GM18907 (cell line): ENCODE results near the gene CD53.
"Not testable (repeated sequence)": the region's sequence is repeated elsewhere in the genome, so short reads cannot be mapped to it uniquely, and the experiment has no call there.

Source experiments
- ATAC-seq: cut with Tn5 transposase; IDR thresholded peaks from one replicate; pipeline ENCODE4 v1.9.1; 2021; ENCODE audit warnings: mild to moderate bottlenecking, moderate library complexity; ENCODE audit not compliant: unreplicated experiment

CD53 gene

GRCh38 chr1:110872745-110873720, at the start of gene CD53:
TSS of gene CD53 (plus strand) at chr1:110873148. CDS start at chr1:110891409, 18,261 bp downstream.
- ATAC-seq: peak; percentile 51

- ATAC-seq: no peak
Measured at GRCh38 chr1:110824192-110824591, 48.8 kb upstream of the CD53 start.

GRCh38 chr1:110829955-110830553, 42.9 kb upstream of the CD53 start:
- ATAC-seq: no peak

GRCh38 chr1:110833779-110834178, 39.2 kb upstream of the CD53 start:
- not testable (repeated sequence) for ATAC-seq

GRCh38 chr1:110846861-110847260, 26.1 kb upstream of the CD53 start:
- no peak for ATAC-seq

- no peak for ATAC-seq
Measured at GRCh38 chr1:110850145-110850544, 22.8 kb upstream of the CD53 start.

- ATAC-seq: no peak
Measured at GRCh38 chr1:110850627-110851026, 22.3 kb upstream of the CD53 start.

- no peak for ATAC-seq
Measured at GRCh38 chr1:110853135-110853534, 19.8 kb upstream of the CD53 start.

GRCh38 chr1:110856410-110856809, 16.5 kb upstream of the CD53 start:
- no peak for ATAC-seq

GRCh38 chr1:110857964-110858948, 14.7 kb upstream of the CD53 start:
- ATAC-seq: no peak

- no peak for ATAC-seq
Measured at GRCh38 chr1:110859062-110859461, 13.9 kb upstream of the CD53 start.

- no peak for ATAC-seq
Measured at GRCh38 chr1:110860174-110860573, 12.8 kb upstream of the CD53 start.

- not testable (repeated sequence) for ATAC-seq
Measured at GRCh38 chr1:110860620-110861019, 12.3 kb upstream of the CD53 start.

- ATAC-seq: not testable (repeated sequence)
Measured at GRCh38 chr1:110861942-110862341, 11.0 kb upstream of the CD53 start.

- ATAC-seq: no peak
Measured at GRCh38 chr1:110864287-110864686, 8.7 kb upstream of the CD53 start.

GRCh38 chr1:110870721-110871388, 2.1 kb upstream of the CD53 start:
- no peak for ATAC-seq

GRCh38 chr1:110872366-110872744, 593 bp upstream of the CD53 start:
- peak; percentile 50 for ATAC-seq

GRCh38 chr1:110873856-110874255, 908 bp downstream of the CD53 start:
- no peak for ATAC-seq

GRCh38 chr1:110874324-110875215, 1.6 kb downstream of the CD53 start:
- no peak for ATAC-seq
